Ovary (tissue), 3 donors: ENCODE data around the gene F7.

ENCODE experiments used
- CTCF ChIP-seq, 3 donors: fragments of 450-650 bp in 2 of 3; fragments of 200-600 bp in 1 of 3; IDR thresholded peaks; one replicate each; pipeline versions ENCODE4 v1.5.1 to v1.8.0; 2016 to 2022; ENCODE audit warnings: antibody characterized with exemption in 3 of 3, mild to moderate bottlenecking in 1 of 3
- POLR2A ChIP-seq: fragments of 450-650 bp; IDR thresholded peaks from one replicate; pipeline ENCODE4 v1.6.1; 2017; ENCODE audit warnings: antibody characterized with exemption, mild to moderate bottlenecking, moderate library complexity
- donor health status: DM: no; HTN: no; CAD: no.

GRCh38 chr13:113119166-113119821, 13.7 kb downstream of the F7 start:
- TF ChIP-seq CTCF (IDR thresholded peaks at IDR 0.05), result no peak
- TF ChIP-seq POLR2A, result no peak
